ENCODE measurements around the gene C2CD5. TPM values are rescaled to one million over a fixed set of nuclear protein-coding genes. Genes with fewer than 3 reads are reported as not detected.

C2CD5 gene
- total and polyA plus RNA-seq, 4 donors, result 44.2 to 116 (median 65.3) TPM

GRCh38 chr12:22443379-22444316 is 100.7 kb downstream of the C2CD5 start:
- no peaks in the 10 kb centered on the region for H3K36me3 ChIP-seq (ENCODE audit: control insufficient read depth, insufficient read depth, low read length)
- no peaks in the 10 kb centered on the region for H3K27me3 ChIP-seq (ENCODE audit: control insufficient read depth, insufficient read depth, low read length)
- 29% methylated on average over 8 of the region's 17 CpGs for WGBS (ENCODE audit: insufficient coverage)
- peaks cover 2% of the 10 kb centered on the region for H3K9me3 ChIP-seq (ENCODE audit: control insufficient read depth, insufficient read depth, low read length)
- H3K4me3 ChIP-seq (ENCODE audit: low read depth, low read length), result no peak overlapping the region
- peak; percentile 65 to 96 (median 74) for DNase-seq (ENCODE audit: low read depth in 4 of 6, low spot score in 6 of 6)
- no peak overlapping the region for H3K27ac ChIP-seq (ENCODE audit: low read depth, low read length)
- no peaks in the 10 kb centered on the region for H3K4me1 ChIP-seq (ENCODE audit: control insufficient read depth, insufficient read depth, low read length)

DNA sequence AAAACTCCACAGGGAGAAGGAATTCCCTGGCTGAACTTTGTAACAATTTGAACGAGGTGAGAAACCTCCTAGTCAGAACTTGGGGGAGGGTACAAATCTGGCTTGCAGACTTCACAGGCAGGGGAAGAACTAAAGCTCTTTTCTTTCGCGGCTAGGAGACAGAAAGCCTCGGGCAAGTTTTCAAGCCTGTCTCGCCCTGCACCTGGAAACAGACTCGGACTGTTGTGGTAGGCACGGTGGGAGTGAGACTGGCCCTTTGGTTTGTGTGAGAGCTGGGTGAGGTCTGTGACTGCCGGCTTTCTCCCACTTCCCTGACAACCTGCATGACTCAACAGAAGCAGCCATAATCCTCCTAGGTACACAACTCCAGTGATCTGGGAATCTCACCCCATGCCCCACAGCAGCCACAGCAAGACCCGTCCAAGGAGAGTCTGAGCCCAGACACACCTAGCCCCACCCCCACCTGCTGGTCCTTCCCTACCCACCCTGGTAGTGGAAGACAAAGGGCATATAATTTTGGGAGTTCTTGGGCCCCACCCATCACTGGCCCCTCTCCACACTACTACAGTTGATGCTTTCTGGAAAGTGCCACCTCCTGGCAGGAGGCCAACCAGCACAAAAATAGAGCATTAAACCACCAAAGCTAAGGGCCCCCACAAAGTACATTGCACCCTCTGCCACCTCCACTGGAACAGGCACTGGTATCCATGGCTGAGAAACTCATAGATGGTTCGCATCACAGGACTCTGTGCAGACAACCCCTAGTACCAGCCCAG is 107.1 kb downstream of the C2CD5 start:
- Histone ChIP-seq H3K27ac (ENCODE audit: low read depth, low read length) (no peak overlapping the region), H3K4me3 (ENCODE audit: low read depth, low read length) (no peak overlapping the region), H3K27me3 (ENCODE audit: control insufficient read depth, insufficient read depth, low read length) (no peaks in the 10 kb centered on the region), H3K4me1 (ENCODE audit: control insufficient read depth, insufficient read depth, low read length) (no peaks in the 10 kb centered on the region), H3K9me3 (ENCODE audit: control insufficient read depth, insufficient read depth, low read length) (peaks cover 2% of the 10 kb centered on the region), H3K36me3 (ENCODE audit: control insufficient read depth, insufficient read depth, low read length) (no peaks in the 10 kb centered on the region)
- 76% methylated on average over 7 of the region's 10 CpGs for WGBS (ENCODE audit: insufficient coverage)
- DNase-seq (ENCODE audit: low read depth in 4 of 6, low spot score in 6 of 6), result no peak

GRCh38 chr12:22435583-22435982 is 108.8 kb downstream of the C2CD5 start:
- no peak for DNase-seq (ENCODE audit: low read depth in 4 of 6, low spot score in 6 of 6)
- Histone ChIP-seq H3K27me3 (ENCODE audit: control insufficient read depth, insufficient read depth, low read length) (no peaks in the 10 kb centered on the region), H3K27ac (ENCODE audit: low read depth, low read length) (no peak overlapping the region), H3K36me3 (ENCODE audit: control insufficient read depth, insufficient read depth, low read length) (no peaks in the 10 kb centered on the region), H3K9me3 (ENCODE audit: control insufficient read depth, insufficient read depth, low read length) (peaks cover 2% of the 10 kb centered on the region), H3K4me3 (ENCODE audit: low read depth, low read length) (no peak overlapping the region), H3K4me1 (ENCODE audit: control insufficient read depth, insufficient read depth, low read length) (no peaks in the 10 kb centered on the region)
- no CpG with 5 or more reads among the region's 3 CpGs for WGBS (ENCODE audit: insufficient coverage)

GRCh38 chr12:22431693-22432251 is 112.6 kb downstream of the C2CD5 start:
- Histone ChIP-seq H3K27me3 (ENCODE audit: control insufficient read depth, insufficient read depth, low read length) (no peaks in the 10 kb centered on the region), H3K4me3 (ENCODE audit: low read depth, low read length) (no peak overlapping the region)

DNA sequence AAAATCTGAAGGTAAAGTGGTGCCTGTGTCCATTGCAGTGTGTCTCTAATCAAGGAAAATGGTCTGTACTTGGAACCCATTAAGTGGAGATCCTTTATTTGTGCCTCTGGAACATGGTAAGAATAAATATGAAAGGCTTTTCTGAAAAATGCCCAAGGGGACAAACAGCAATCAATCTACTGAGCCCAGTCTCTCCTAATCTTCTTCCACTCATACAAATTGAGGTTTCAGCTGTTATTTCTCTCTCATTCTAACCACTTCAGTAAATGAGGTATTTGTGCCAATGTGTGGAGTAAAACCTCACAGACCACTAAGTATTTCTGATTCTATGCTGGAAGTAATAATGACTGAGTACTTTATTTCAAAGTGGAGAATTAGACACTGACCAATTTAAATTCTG is 127.5 kb downstream of the C2CD5 start:
- peak in 1 of 6 donors; percentile 38 for DNase-seq (ENCODE audit: low read depth in 4 of 6, low spot score in 6 of 6)
- no peak overlapping the region for H3K27ac ChIP-seq (ENCODE audit: low read depth, low read length)
- H3K4me1 ChIP-seq (ENCODE audit: control insufficient read depth, insufficient read depth, low read length), result no peaks in the 10 kb centered on the region
- no peaks in the 10 kb centered on the region for H3K9me3 ChIP-seq (ENCODE audit: control insufficient read depth, insufficient read depth, low read length)
- H3K36me3 ChIP-seq (ENCODE audit: control insufficient read depth, insufficient read depth, low read length), result no peaks in the 10 kb centered on the region
- no peak overlapping the region for H3K4me3 ChIP-seq (ENCODE audit: low read depth, low read length)
- H3K27me3 ChIP-seq (ENCODE audit: control insufficient read depth, insufficient read depth, low read length), result no peaks in the 10 kb centered on the region

More at GRCh38 chr12:22431693-22432251, 112.6 kb downstream of the C2CD5 start:
- Histone ChIP-seq H3K9me3 (ENCODE audit: control insufficient read depth, insufficient read depth, low read length) (no peaks in the 10 kb centered on the region), H3K27ac (ENCODE audit: low read depth, low read length) (no peak overlapping the region), H3K36me3 (ENCODE audit: control insufficient read depth, insufficient read depth, low read length) (no peaks in the 10 kb centered on the region), H3K4me1 (ENCODE audit: control insufficient read depth, insufficient read depth, low read length) (no peaks in the 10 kb centered on the region)
- WGBS (ENCODE audit: insufficient coverage), result no CpG with 5 or more reads among the region's 1 CpG
- no peak for DNase-seq (ENCODE audit: low read depth in 4 of 6, low spot score in 6 of 6)

GRCh38 chr12:22415342-22416309 is 128.7 kb downstream of the C2CD5 start:
- peak in 2 of 6 donors; percentile 25 to 89 for DNase-seq (ENCODE audit: low read depth in 4 of 6, low spot score in 6 of 6)
- no peaks in the 10 kb centered on the region for H3K36me3 ChIP-seq (ENCODE audit: control insufficient read depth, insufficient read depth, low read length)
- H3K9me3 ChIP-seq (ENCODE audit: control insufficient read depth, insufficient read depth, low read length), result no peaks in the 10 kb centered on the region
- no peaks in the 10 kb centered on the region for H3K27me3 ChIP-seq (ENCODE audit: control insufficient read depth, insufficient read depth, low read length)
- no peaks in the 10 kb centered on the region for H3K4me1 ChIP-seq (ENCODE audit: control insufficient read depth, insufficient read depth, low read length)
- H3K27ac ChIP-seq (ENCODE audit: low read depth, low read length), result no peak overlapping the region
- H3K4me3 ChIP-seq (ENCODE audit: low read depth, low read length), result no peak overlapping the region
- WGBS (ENCODE audit: insufficient coverage), result no CpG with 5 or more reads among the region's 4 CpGs

- 100% methylated on average over 1 of the region's 2 CpGs for WGBS (ENCODE audit: insufficient coverage)
- no peak overlapping the region for H3K27ac ChIP-seq (ENCODE audit: low read depth, low read length)
- DNase-seq (ENCODE audit: low read depth in 4 of 6, low spot score in 6 of 6), result no peak
- H3K9me3 ChIP-seq (ENCODE audit: control insufficient read depth, insufficient read depth, low read length), result no peaks in the 10 kb centered on the region
- peaks cover 6% of the 10 kb centered on the region for H3K4me1 ChIP-seq (ENCODE audit: control insufficient read depth, insufficient read depth, low read length)
- no peak overlapping the region for H3K4me3 ChIP-seq (ENCODE audit: low read depth, low read length)
- H3K36me3 ChIP-seq (ENCODE audit: control insufficient read depth, insufficient read depth, low read length), result no peaks in the 10 kb centered on the region
- H3K27me3 ChIP-seq (ENCODE audit: control insufficient read depth, insufficient read depth, low read length), result no peaks in the 10 kb centered on the region
These were observed 129.6 kb downstream of the C2CD5 start for GRCh38 chr12:22414742-22415141.

DNA sequence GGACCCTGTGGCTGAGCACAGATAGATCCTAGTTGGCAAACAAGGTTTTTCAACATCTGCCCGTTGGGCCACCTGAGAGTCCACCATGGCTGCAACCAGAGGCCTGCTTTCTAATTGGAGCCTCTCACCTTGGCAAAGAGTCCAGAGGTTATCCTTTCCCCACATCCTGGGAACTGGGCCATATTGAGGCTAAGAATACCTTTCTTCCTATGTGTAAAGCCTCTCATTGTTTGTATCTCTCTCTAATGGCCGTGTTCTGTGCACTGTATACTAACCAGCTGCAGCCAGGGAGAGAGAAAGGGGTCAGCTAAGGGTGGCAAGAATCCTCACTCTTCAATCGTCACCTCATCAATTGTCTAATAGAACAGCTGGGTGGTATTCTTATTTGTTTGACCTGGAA is 130.8 kb downstream of the C2CD5 start:
- H3K27me3 ChIP-seq (ENCODE audit: control insufficient read depth, insufficient read depth, low read length), result no peaks in the 10 kb centered on the region
- WGBS (ENCODE audit: insufficient coverage), result 100% methylated on average over 1 of the region's 3 CpGs
- no peak for DNase-seq (ENCODE audit: low read depth in 4 of 6, low spot score in 6 of 6)
- H3K36me3 ChIP-seq (ENCODE audit: control insufficient read depth, insufficient read depth, low read length), result no peaks in the 10 kb centered on the region
- H3K4me1 ChIP-seq (ENCODE audit: control insufficient read depth, insufficient read depth, low read length), result peaks cover 7% of the 10 kb centered on the region
- H3K9me3 ChIP-seq (ENCODE audit: control insufficient read depth, insufficient read depth, low read length), result no peaks in the 10 kb centered on the region
- no peak overlapping the region for H3K27ac ChIP-seq (ENCODE audit: low read depth, low read length)
- no peak overlapping the region for H3K4me3 ChIP-seq (ENCODE audit: low read depth, low read length)

DNA sequence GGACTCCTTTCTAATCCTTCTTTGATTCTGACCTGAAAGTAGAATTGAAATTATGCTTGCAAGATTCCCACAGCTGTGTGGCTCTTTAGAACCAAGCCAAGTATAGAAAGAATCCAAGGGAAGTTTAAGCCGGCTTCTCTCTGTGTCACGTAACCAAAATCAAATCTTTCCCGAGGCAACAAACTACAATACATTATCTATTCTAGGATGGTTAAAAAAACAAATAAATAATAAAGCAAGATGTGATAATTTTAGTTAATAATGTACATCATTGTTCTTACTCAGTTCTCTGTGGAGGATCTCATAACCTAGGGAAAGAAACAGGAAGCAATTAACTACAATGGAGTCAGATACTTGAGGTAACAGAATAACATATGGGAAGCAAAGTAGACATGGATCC is 131.8 kb downstream of the C2CD5 start:
- no peak for DNase-seq (ENCODE audit: low read depth in 4 of 6, low spot score in 6 of 6)
- WGBS (ENCODE audit: insufficient coverage), result no CpG with 5 or more reads among the region's 3 CpGs
- Histone ChIP-seq H3K36me3 (ENCODE audit: control insufficient read depth, insufficient read depth, low read length) (no peaks in the 10 kb centered on the region), H3K4me3 (ENCODE audit: low read depth, low read length) (no peak overlapping the region), H3K9me3 (ENCODE audit: control insufficient read depth, insufficient read depth, low read length) (no peaks in the 10 kb centered on the region), H3K4me1 (ENCODE audit: control insufficient read depth, insufficient read depth, low read length) (peaks cover 7% of the 10 kb centered on the region), H3K27me3 (ENCODE audit: control insufficient read depth, insufficient read depth, low read length) (no peaks in the 10 kb centered on the region), H3K27ac (ENCODE audit: low read depth, low read length) (no peak overlapping the region)
